Neural cell (in vitro differentiated cells): Measurements from ENCODE around the gene EPHA6. TPM values are rescaled to one million over a fixed set of nuclear protein-coding genes. Genes with fewer than 3 reads are reported as not detected.

Source experiments
- H2AFZ ChIP-seq: fragments of 200-600, 300-800 bp; sonication (generic), shearing (Covaris generic); 2 replicates; pipeline ENCODE4 v1.6.0; 2014; ENCODE audit warnings: low read depth, mild to moderate bottlenecking, antibody characterized with exemption, low read length, moderate library complexity
- H3F3A ChIP-seq: fragments of 200-600 bp; shearing (Covaris generic); 2 replicates; pipeline ENCODE4 v1.6.1; 2016; ENCODE audit warnings: mild to moderate bottlenecking, moderate library complexity, mixed read lengths, antibody characterized with exemption, low read length; ENCODE audit not compliant: insufficient read depth, poor library complexity, severe bottlenecking
- H3K27ac ChIP-seq: fragments of 200-600, 300-800 bp; sonication (generic), shearing (Covaris generic); 2 replicates; pipeline ENCODE4 v1.5.1; 2014; ENCODE audit warnings: mild to moderate bottlenecking, low read length, moderate library complexity
- H3K27me3 ChIP-seq: fragments of 300-800, 200-600 bp; sonication (generic), shearing (Covaris generic); 2 replicates; pipeline ENCODE4 v1.6.0; 2014; ENCODE audit warnings: mild to moderate bottlenecking, low read depth, low read length, moderate library complexity; ENCODE audit not compliant: insufficient read depth
- H3K36me3 ChIP-seq: fragments of 300-800, 200-600 bp; sonication (generic), shearing (Covaris generic); 2 replicates; pipeline ENCODE4 v1.5.1; 2014; ENCODE audit warnings: mild to moderate bottlenecking, antibody characterized with exemption, low read length, moderate library complexity; ENCODE audit not compliant: insufficient read depth
- H3K4me2 ChIP-seq: fragments of 300-800, 200-600 bp; sonication (generic), shearing (Covaris generic); 2 replicates; pipeline ENCODE4 v1.6.0; 2014; ENCODE audit warnings: mild to moderate bottlenecking, low read length
- H3K4me3 ChIP-seq: fragments of 300-800, 200-600 bp; sonication (generic), shearing (Covaris generic); 2 replicates; pipeline ENCODE4 v1.5.1; 2014; ENCODE audit warnings: mild to moderate bottlenecking, low read length, moderate library complexity
- H3K79me2 ChIP-seq: fragments of 200-600 bp; shearing (Covaris generic); replicated peaks from 2 replicates; pipeline ENCODE4 v1.6.0; 2014; ENCODE audit warnings: mild to moderate bottlenecking, low read length, moderate library complexity; ENCODE audit not compliant: insufficient read depth
- H3K9ac ChIP-seq: fragments of 300-800, 200-600 bp; sonication (generic), shearing (Covaris generic); 2 replicates; pipeline ENCODE4 v1.6.1; 2016; ENCODE audit warnings: mild to moderate bottlenecking, low read length, mixed read lengths
- H3K9me2 ChIP-seq: fragments of 200-600 bp; shearing (Covaris generic); 2 replicates; pipeline ENCODE4 v1.6.1; 2016; ENCODE audit warnings: mild to moderate bottlenecking, low read length, mixed read lengths; ENCODE audit not compliant: insufficient read depth
- H3K9me3 ChIP-seq: fragments of 200-600, 300-800 bp; sonication (generic), shearing (Covaris generic); 2 replicates; pipeline ENCODE4 v1.6.1; 2016; ENCODE audit warnings: mild to moderate bottlenecking, mixed run types, low read length, moderate library complexity, mixed read lengths
- H4K20me1 ChIP-seq: fragments of 200-600 bp; shearing (Covaris generic); 2 replicates; pipeline ENCODE4 v1.6.1; 2016; ENCODE audit warnings: mild to moderate bottlenecking, mixed run types; ENCODE audit not compliant: insufficient read depth
- CTCF ChIP-seq: fragments of 450-650 bp; IDR thresholded peaks from 2 replicates; pipeline ENCODE4 v1.5.1; 2014; ENCODE audit warnings: antibody characterized with exemption, mild to moderate bottlenecking, moderate library complexity; ENCODE audit not compliant: poor library complexity, severe bottlenecking
- EP300 ChIP-seq: fragments of 450-650 bp; conservative IDR thresholded peaks from 2 replicates; pipeline ENCODE4 v1.6.1; 2014; ENCODE audit warnings: antibody characterized with exemption, mild to moderate bottlenecking, moderate library complexity; ENCODE audit not compliant: poor library complexity, severe bottlenecking
- EZH2 ChIP-seq: fragments of 200-600, 300-800 bp; shearing (Covaris generic), sonication (generic); IDR thresholded peaks from 2 replicates; pipeline ENCODE4 v1.6.1; 2014; ENCODE audit warnings: antibody characterized with exemption, low read length, borderline replicate concordance, mild to moderate bottlenecking; ENCODE audit not compliant: insufficient read depth, poor library complexity, severe bottlenecking
- MXI1 ChIP-seq: fragments of 450-650 bp; conservative IDR thresholded peaks from 2 replicates; pipeline ENCODE4 v1.6.1; 2014; ENCODE audit warnings: antibody characterized with exemption, mild to moderate bottlenecking; ENCODE audit not compliant: poor library complexity, severe bottlenecking
- POLR2AphosphoS5 ChIP-seq: IDR thresholded peaks from 2 replicates; pipeline ENCODE4 v1.6.1; 2012
- RAD21 ChIP-seq: fragments of 450-650 bp; conservative IDR thresholded peaks from 2 replicates; pipeline ENCODE4 v1.6.1; 2014; ENCODE audit warnings: antibody characterized with exemption, mild to moderate bottlenecking, moderate library complexity
- REST ChIP-seq: IDR thresholded peaks from 2 replicates; pipeline ENCODE4 v1.6.1; 2012; ENCODE audit warnings: borderline replicate concordance
- SMC3 ChIP-seq: fragments of 450-650 bp; conservative IDR thresholded peaks from 2 replicates; pipeline ENCODE4 v1.6.1; 2014; ENCODE audit warnings: antibody characterized with exemption, mild to moderate bottlenecking, moderate library complexity; ENCODE audit not compliant: poor library complexity
- TAF1 ChIP-seq: IDR thresholded peaks from 2 replicates; pipeline ENCODE4 v1.6.1; 2012; ENCODE audit warnings: low read depth
- polyA plus RNA-seq: library from polyadenylated mRNA; depleted of rRNA; stranded (reverse); fragments of >200 nt; gene quantifications from 2 replicates; pipeline ENCODE4 v1.2.3, GENCODE V29; 2014

EPHA6 gene
- polyA plus RNA-seq, 1 donor from 2014 or later = 0.56 TPM

GRCh38 chr3:96960661-96961330 lies 146.4 kb downstream of the EPHA6 start:
- Histone ChIP-seq H3K27ac (no peak overlapping the region), H4K20me1 (no peaks in the 10 kb centered on the region), H3K4me3 (no peak overlapping the region), H3K9me3 (no peaks in the 10 kb centered on the region), H3K9ac (no peak overlapping the region), H3K27me3 (no peaks in the 10 kb centered on the region), H3K4me2 (no peak overlapping the region), H2AFZ (no peak overlapping the region), H3F3A (no peaks in the 10 kb centered on the region), H3K36me3 (no peaks in the 10 kb centered on the region), H3K9me2 (no peaks in the 10 kb centered on the region), H3K79me2 (no peaks in the 10 kb centered on the region)
- no peak for TF ChIP-seq REST
- no peak for TF ChIP-seq TAF1
- TF ChIP-seq EZH2 = no peak

- TF ChIP-seq EP300 (no peak), POLR2AphosphoS5 (no peak), MXI1 (no peak), EZH2 (no peak), SMC3 (no peak), CTCF (no peak), TAF1 (no peak), RAD21 (no peak), REST (no peak)
- Histone ChIP-seq H3K9ac (no peak overlapping the region), H3K4me3 (no peak overlapping the region), H2AFZ (no peak overlapping the region), H3K4me2 (no peak overlapping the region), H4K20me1 (no peaks in the 10 kb centered on the region), H3K79me2 (no peaks in the 10 kb centered on the region), H3K9me3 (no peaks in the 10 kb centered on the region), H3F3A (no peaks in the 10 kb centered on the region), H3K36me3 (no peaks in the 10 kb centered on the region), H3K9me2 (no peaks in the 10 kb centered on the region), H3K27me3 (no peaks in the 10 kb centered on the region), H3K27ac (no peak overlapping the region)
Measured at GRCh38 chr3:96961576-96961975, 147.2 kb downstream of the EPHA6 start.
